ENCODE measurements around the gene UBE2R2.
A peak's percentile ranks its signal among the peaks of the same experiment; 100 is the strongest.
"Not testable (repeated sequence)": the region's sequence is repeated elsewhere in the genome, so short reads cannot be mapped to it uniquely, and the experiment has no call there.

UBE2R2 gene

DNA sequence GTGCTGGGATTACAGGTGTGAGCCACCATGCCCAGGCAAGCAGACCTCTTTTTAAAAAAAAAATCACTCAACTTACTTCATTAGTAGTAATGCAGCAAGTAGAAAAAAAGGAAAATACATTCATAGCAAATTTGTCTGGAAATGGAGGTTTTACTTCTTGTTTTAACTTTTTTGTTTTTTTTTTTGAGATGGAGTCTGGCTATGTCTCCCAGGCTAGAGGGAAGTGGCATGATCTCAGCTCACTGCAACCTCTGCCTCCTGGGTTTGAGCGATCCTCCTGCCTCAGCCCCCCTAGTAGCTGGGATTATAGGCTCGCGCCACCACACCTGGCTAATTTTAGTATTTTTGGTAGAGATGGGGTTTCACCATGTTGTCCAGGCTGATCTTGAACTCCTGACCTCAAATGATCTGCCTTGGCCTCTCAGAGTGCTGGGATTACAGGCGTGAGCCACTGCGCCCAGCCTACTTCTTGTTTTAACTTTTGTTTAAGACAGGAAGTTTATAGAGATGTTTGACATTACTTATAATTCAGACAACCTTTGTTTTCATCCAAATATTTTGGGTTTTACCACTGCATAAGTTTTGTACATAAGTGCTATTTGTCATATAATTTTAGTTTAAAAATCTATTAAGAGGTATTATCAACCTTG lies 26.5 kb downstream of the UBE2R2 start:
- DNase-seq (ENCODE audit: low spot score) = no peak

DNA sequence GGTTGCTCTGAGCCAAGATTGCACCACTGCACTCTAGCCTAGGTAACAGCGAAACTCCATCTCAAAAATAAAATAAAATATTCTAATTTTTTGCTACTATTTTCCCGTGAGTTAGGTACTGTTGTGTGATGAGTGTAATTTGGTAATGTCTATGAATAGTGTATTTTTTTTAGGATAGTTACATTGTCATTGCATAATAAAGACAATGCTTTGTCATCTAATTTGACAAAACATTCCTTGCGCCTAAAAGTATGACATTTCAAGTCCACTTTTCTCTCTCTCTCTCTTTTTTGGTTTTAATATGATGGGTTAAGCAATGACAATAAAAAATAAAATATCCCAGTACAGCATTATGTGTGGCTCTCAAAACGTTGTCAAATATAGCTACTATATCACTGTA lies 29.3 kb downstream of the UBE2R2 start:
- no peak for DNase-seq (ENCODE audit: low spot score)

DNA sequence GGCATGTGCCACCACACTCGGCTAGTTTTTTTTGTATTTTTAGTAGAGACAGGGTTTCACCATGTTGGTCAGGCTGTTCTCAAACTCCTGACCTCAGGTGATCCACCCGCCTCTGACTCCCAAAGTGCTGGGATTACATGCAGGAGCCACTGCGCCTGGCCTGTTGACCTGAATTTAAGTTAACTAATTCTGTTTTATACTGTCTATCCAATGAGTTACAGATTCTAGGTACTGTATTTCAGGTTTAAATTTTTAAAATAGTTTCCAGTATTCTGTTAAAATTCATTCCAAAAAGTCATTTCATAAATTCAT lies 30.9 kb downstream of the UBE2R2 start:
- DNase-seq (ENCODE audit: low spot score) = not testable (repeated sequence)

DNA sequence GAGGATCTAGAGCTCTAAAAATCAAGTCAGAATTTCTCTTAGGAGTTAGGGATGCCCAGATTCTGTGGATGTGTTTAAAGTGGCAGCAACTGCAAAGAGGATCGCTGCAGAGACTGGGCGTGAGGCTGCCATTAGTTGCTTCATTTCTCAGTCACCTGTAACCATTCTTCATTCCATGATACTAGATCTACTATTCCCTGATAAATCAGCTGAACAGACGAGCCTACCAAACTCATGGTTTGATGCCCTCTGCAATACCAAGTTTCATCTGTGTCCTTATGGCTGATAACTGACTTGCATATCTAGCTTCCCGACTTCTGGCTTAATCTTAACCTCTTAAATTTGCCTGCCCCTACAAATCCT lies 33.3 kb downstream of the UBE2R2 start:
- no peak for DNase-seq (ENCODE audit: low spot score)

DNA sequence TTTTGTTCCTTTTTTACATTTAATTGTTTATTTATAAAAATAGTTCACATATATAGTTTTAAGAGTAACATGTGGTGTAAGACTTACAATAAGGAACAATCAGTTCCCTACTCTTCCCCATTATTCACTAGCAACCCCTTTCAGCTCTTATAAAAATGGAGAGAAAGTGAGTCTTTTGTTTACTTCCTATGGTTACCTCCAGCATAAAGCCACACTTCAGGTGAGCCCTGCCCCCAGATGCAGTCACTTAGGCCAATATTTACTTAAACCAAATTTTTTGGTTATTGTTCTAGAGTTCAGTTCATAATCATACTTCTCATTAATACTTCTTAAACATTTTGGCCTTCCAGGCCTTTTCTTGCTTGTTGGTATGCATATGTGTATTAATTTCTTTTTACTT lies 33.7 kb downstream of the UBE2R2 start:
- no peak for DNase-seq (ENCODE audit: low spot score)

DNA sequence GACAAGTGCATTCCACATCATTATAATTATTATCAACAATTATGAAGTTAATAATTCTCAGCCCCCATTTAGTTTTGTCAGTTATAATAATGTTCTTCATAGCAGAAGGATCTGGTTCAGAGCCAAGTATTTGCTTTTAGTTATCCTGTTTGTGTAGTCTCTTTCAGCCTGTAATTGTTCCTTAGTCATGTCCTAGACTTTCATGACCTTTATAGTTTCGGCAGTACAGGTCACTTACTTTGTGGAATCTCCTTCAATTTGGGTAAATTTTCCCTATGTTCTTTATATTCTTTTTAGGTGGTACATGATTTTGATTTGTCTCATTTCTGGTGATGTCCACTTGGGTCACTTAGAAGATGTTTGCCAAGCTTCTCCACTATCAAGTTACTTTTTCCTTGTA lies 34.3 kb downstream of the UBE2R2 start:
- DNase-seq (ENCODE audit: low spot score) = no peak

DNA sequence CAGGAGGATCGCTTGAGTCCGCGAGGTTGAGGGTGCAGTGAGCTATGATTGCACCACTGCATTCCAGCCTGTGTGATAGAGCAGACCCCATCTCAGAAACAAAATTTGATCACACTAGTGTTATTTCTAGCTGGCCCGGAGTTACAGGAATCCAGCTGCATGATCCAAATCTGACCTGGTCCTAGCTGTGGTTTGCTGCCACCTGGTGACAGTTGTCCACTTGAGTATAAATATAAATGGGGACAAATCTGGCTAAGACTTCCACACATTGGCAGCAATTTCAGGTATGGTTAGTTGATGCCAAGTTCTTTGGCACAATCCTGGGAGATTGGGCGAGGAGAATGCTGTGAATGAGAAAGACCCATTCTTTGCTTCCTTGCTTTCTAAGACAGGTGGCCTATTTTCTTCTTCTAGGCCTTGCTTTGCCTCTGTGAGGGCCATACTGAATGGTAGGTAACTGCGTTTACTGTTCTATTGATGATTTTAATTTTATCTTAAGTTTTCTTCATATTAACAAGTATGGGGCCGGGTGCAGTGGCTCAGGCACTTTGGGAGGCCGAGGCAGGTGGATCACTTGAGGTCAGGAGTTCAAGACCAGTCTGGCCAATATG lies 35.4 kb downstream of the UBE2R2 start:
- DNase-seq (ENCODE audit: low spot score) = peak; percentile 34

DNA sequence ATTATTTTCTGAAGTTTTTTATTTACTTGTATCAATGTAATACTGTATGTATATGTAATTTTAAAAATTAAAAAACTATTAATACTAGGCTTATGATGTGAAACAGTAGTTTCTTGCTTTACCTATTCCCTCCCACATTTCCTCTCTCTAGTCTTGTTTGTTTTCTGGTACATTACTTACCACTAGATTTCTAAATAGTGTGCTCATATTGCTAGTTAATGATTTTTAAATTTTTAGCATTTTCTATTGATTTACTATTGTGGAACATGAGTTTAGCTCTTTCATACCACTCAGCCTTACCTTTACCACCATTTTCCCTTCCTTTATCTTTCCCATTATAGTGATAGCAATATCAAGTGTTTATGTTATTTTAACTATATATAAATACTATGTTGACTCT lies 39.3 kb downstream of the UBE2R2 start:
- DNase-seq (ENCODE audit: low spot score) = no peak

DNA sequence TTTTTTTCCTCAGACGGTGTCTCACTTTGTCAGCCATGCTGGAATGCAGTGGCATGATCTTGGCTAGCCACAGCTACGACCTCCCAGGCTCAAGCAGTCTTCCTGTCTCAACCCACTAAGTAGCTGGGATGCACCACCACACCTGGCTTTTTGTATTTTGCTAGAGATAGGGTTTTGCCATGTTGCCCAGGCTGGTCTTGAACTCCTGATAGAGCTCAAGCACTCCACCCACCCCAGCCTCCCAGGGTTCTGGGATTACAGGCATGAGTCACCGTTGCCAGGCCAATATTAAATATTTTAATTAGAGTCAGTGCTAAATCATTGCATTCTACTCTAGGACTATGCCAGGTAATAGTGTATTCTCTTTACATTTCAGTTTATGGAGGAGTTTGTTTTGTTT lies 41.5 kb downstream of the UBE2R2 start:
- DNase-seq (ENCODE audit: low spot score) = no peak

DNA sequence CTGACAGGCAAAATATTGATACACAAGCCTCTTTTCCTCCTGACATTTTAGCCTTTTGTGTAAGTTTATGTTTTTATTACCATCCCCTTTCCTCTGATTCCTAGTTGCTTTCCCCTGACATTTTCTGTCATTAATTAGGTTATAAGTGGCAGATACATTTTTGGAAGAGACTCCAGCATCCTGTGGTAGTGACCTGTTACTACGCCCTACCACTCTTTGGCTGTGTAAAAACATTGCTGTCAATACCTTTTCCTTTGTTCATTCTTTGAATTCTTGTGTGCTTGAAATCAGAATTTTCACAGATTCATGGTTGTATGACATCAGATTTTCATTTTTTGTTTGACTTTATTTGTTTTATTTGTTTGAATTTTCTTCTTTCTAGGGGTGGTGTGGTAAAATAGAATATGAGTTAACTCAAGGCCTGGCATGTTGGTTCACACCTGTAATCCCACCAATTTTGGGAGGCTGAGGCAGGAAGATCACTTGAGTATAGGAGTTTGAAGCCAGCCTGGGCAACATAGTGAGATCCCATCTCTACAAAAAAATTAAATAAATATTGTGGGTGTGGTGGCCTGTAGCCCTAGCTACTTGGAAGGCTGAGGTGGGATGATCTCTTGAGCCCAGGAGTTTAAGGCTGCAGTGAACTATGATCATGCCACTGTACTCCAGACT lies 43.4 kb downstream of the UBE2R2 start:
- no peak for DNase-seq (ENCODE audit: low spot score)

DNA sequence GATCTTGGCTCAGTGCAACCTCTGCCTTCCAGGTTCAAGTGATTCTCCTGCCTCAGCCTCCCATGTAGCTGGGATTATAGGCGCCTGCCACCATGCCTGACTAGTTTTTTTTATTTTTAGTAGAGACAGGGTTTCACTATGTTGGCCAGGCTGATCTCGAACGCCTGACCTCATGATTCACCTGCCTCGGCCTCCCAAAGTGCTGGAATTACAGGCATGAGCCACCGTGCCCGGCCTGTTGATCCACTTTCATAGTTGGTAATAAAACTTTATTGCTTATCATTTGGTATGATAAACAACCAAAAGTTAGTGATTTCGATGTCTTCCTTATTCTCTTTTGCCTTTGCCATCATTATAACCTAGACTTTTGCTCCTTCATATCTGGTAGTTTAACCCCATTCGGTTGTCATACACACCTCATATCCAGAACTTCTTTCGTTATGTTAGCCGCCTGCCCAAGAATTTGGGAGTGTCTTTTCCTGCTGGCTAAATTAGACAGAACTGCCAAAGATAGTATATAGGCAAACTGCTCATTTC lies 45.0 kb downstream of the UBE2R2 start:
- DNase-seq (ENCODE audit: low spot score) = no peak

DNA sequence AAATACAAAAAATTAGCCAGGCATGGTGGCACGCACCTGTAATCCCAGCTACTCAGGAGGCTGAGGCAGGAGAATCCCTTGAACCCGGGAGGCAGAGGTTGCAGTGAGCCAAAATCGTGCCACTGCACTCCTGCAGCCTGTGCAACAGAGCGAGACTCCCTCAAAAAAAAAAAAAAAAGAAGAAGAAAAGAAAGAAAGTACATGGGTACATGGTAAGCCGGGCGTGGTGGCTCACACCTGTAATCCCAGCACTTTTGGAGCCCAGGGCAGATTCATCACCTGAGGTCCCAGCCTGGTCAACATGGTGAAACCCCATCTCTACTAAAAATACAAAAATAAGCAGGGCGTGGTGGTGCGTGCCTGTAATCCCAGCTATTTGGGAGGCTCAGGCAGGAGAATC lies 46.1 kb downstream of the UBE2R2 start:
- not testable (repeated sequence) for DNase-seq (ENCODE audit: low spot score)

DNA sequence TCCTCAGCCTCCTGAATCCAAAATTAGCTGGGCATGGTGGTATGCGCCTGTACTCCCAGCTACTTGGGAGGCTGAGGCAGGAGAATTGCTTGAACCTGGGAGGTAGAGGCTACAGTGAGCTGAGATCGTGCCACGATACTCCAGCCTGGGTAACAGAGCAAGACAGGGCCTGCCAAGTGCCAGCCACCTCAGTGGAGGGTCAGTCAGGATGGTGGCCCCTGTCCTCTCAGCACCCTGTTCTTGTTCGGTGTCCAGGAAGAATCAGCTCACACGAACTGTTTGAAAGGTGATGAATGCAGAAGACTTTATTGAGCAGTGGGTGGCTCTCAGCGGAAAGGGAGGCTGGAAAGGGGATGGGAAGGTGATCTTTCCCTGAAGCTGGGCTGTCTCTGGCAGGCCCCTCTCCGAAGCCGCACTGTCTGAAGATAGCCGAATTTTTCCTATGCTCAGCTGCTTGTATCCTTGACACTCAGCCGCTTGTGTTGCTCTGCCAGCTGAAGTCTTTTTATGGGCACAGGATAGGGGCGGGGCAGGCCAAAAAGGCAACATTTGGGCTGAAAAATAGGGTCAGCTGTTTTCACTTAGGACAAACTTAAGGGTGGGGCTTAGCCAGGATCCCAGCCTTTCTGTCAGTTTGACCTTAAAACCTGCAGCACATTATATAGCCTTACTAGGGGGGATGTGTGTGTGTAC lies 50.9 kb downstream of the UBE2R2 start:
- no peak for DNase-seq (ENCODE audit: low spot score)

DNA sequence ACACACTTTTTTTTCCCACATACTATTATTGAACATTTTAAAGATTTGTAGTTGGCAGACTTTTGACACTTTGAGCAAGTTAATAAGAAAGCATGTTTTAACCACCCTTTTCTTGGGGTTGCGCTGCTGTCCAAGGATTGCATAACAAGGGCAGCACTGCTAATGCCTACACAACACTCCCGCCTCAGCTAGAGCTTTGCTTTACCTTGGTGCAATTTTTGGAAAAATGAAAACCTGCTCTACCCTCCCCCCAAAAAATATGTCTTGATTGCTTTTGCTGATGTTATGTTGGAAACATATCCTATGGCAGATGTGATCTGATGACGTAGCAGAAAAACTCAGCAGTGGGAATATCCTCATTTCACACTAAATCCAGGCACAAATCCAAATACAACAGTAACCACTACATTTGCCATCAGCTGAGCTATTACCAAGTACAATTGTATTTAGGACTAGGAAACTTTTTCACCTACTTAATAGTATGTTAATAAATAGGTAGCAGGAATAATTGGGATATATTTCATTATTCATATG lies 51.5 kb downstream of the UBE2R2 start:
- DNase-seq (ENCODE audit: low spot score) = no peak

DNA sequence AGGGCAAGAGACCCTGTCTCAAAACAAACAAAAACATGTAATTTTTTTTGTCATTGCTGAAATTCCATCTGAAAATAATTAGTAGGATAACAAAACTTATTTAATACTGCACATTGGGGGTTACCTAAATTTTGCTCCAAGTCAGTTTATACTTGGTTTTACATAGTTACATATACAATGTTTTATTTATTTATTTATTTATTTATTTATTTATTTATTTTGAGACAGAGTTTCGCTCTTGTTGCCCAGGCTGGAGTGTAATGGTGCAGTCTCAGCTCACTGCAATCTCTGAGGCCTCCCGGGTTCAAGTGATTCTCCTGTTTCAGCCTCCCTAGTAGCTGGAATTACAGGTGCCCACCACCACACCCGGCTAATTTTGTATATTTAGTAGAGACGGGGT lies 52.3 kb downstream of the UBE2R2 start:
- DNase-seq (ENCODE audit: low spot score) = not testable (repeated sequence)

DNA sequence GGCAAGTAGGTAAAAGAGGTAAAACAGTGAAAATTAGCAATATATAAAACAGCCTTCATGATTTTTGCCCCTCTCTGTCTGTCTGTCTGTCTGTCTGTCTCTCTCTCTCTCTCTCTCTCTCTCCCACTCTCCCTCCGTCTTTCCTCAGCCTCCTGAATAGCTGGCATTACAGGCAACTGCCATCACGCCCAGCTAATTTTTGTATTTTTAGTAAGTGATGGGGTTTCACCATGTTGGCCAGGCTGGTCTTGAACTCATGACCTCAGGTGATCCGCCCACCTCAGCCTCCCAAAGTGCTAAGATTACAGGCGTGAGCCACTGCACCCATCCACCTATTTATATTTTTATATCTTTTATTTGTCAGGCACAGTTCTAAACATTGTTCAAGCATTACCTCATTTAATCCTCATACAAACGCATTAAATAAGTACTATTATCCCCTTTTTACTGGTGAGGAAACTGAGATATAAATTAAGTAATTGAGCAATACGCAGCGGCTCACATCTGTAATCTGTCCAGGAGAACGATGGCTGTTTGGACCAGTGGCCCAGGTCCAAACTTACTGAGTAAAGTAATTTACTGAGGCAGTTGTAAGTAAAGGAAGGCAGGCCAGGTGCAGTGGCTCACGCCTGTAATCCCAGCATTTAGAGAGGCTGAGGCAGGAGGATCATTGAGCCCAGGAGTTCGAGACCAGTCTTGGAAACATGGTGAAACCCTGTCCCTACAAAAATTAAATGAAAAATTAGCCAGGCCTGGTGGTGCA lies 60.9 kb downstream of the UBE2R2 start:
- DNase-seq (ENCODE audit: low spot score) = no peak

DNA sequence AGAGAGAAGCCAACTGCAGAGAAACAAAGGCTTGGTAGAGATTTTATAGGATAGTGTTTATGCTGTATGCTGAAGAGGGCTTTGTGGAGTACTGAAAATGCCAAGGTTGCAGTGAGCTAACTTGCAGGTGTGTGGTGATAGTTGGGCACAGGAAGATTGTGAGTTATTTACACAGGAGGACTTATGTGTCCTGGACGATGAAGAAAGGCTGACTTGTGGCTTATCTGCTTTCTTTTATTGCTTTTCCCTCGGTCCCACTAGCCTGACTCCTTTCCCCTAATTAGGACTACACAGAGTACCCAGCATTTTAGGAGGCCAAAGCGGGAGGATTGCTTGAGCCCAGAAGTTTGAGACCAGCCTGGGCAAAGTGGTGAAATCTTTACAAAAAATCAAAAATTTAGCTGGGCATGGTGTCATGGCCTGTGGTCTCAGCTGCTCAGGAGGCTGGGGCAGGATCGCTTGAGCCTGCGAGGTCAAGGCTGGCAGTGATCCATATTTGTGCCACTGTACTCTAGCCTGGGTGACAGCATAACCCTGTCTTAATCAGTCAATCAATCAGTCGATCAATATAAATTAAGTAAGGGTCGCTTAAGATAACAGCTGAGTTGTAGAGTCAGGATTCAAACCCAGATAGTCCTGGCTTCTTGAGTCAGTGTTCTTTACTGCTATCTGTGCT lies 61.9 kb downstream of the UBE2R2 start:
- DNase-seq (ENCODE audit: low spot score) = no peak

DNA sequence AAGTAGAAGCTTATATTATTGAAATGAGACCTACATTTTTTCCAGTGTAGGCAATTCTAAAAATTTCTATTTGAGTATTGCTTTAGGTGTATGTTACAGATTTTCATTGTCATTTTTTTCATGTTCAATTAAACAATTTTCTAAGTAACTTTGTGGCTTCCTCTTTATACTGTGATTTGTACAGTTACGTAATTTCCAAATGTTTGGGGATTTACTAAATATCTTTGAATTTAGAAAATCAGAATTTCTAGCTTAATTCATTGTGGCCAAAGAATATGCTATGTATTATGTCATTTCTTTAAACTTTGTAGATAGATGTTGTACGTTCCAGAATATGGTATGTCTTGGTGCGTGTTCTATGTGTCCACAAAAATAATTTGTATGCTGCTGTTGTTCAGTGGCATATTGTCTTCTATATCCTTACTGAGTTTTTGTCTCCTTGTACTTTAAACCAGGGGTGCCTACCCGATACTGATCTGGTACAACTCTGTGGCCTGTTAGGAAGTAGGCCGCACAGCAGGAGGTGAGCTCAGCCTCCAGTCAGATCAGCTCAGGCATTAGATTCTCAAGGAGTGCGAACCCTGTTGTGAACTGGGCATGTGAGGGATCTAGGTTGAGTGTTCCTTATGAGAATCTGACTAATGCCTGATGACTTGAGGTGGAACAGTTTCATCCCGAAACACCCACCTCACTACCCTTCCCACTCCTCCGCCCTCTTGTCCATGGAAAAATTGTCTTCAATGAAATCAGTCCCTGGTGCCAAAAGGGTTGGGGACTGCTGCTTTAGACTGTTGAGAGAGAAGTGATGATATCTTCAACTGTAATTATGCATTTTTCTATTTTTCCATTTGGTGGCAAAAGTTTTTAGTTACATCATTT lies 63.5 kb downstream of the UBE2R2 start:
- DNase-seq (ENCODE audit: low spot score) = no peak

DNA sequence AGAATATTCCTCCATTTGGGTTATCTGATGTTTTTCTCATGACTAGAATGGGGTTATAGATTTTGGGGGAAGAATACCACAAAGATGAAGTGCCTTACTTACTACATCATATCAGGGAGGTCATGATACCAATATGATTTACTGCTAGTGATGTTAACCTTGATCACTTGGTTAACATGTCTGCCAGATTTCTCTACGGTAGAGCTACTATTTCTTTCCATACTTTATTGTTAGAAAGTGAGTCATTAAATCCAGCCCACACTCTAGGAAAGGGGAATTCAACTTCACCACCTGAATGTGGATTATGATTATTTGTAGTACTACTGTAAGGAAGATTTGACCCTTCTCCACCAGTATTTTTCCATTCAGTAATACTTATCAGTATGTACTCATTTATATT lies 64.7 kb downstream of the UBE2R2 start:
- no peak for DNase-seq (ENCODE audit: low spot score)
